HuH-7.5 (cell line): ENCODE measurements around the gene TBRG1.
"Not testable (repeated sequence)": the region's sequence is repeated elsewhere in the genome, so short reads cannot be mapped to it uniquely, and the experiment has no call there.

Experiments used
- DNase-seq: peaks from one replicate; pipeline ENCODE4 v3.0.0; 2011; ENCODE audit warnings: low spot score

TBRG1 gene

GRCh38 chr11:124622531-124623451 lies at the start of gene TBRG1:
TSS of gene TBRG1 (plus strand) at chr11:124622864. CDS start at chr11:124623084, 220 bp downstream.
- DNase-seq, result peak; percentile 70

- no peak for DNase-seq
These were observed 44.8 kb upstream of the TBRG1 start for GRCh38 chr11:124577716-124578427.

- DNase-seq, result no peak
These were observed 43.9 kb upstream of the TBRG1 start for GRCh38 chr11:124578761-124579160.

GRCh38 chr11:124581817-124582216 lies 40.8 kb upstream of the TBRG1 start:
- DNase-seq, result no peak

GRCh38 chr11:124582565-124582964 lies 40.1 kb upstream of the TBRG1 start:
- no peak for DNase-seq

GRCh38 chr11:124583781-124584180 lies 38.9 kb upstream of the TBRG1 start:
- no peak for DNase-seq

GRCh38 chr11:124584681-124585372 lies 37.8 kb upstream of the TBRG1 start:
- DNase-seq, result no peak

GRCh38 chr11:124586238-124586860 lies 36.3 kb upstream of the TBRG1 start:
- DNase-seq, result no peak

- no peak for DNase-seq
These were observed 31.2 kb upstream of the TBRG1 start for GRCh38 chr11:124591430-124591829.

GRCh38 chr11:124592627-124593026 lies 30.0 kb upstream of the TBRG1 start:
- DNase-seq, result no peak

- no peak for DNase-seq
These were observed 27.4 kb upstream of the TBRG1 start for GRCh38 chr11:124595302-124595701.

GRCh38 chr11:124597626-124598025 lies 25.0 kb upstream of the TBRG1 start:
- DNase-seq, result no peak

- no peak for DNase-seq
These were observed 21.9 kb upstream of the TBRG1 start for GRCh38 chr11:124600621-124601320.

GRCh38 chr11:124602193-124602592 lies 20.5 kb upstream of the TBRG1 start:
- no peak for DNase-seq

GRCh38 chr11:124602723-124603122 lies 19.9 kb upstream of the TBRG1 start:
- DNase-seq, result not testable (repeated sequence)

- DNase-seq, result no peak
These were observed 16.9 kb upstream of the TBRG1 start for GRCh38 chr11:124605719-124606118.

GRCh38 chr11:124608147-124608546 lies 14.5 kb upstream of the TBRG1 start:
- DNase-seq, result no peak

GRCh38 chr11:124610295-124610694 lies 12.4 kb upstream of the TBRG1 start:
- DNase-seq, result no peak

GRCh38 chr11:124611064-124611463 lies 11.6 kb upstream of the TBRG1 start, which contains the start of gene PANX3:
TSS of gene PANX3 (plus strand) at chr11:124611428. CDS start at chr11:124611557, 129 bp downstream.
- DNase-seq, result no peak

- DNase-seq, result no peak
These were observed 10.6 kb upstream of the TBRG1 start for GRCh38 chr11:124612045-124612444.

- no peak for DNase-seq
These were observed 10.0 kb upstream of the TBRG1 start for GRCh38 chr11:124612567-124613246.
